Epidermal melanocyte (primary cell): ENCODE data around the gene TACO1.

Experiments
- DNase-seq: peaks from one replicate; pipeline ENCODE4 v3.0.0; 2011; ENCODE audit warnings: low spot score; ENCODE audit not compliant: insufficient read length

Gene TACO1

DNA sequence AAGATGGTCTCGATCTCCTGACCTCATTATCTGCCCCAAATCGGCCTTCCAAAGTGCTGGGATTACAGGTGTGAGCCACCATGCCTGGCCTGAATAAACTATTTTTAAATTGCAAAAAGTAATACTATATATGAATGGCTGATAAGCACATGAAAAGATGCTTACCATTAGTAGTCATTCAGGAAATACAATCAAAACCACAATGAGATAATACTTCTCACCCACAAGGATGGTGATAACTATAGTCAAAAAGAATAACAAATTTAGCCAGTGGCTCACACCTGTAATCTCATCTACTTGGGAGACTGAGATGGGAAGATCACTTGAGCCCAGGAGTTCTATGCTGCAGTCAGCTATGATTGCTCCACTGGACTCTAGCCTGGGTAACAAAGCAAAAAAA, 2.4 kb upstream of the TACO1 start:
- no peak for DNase-seq

DNA sequence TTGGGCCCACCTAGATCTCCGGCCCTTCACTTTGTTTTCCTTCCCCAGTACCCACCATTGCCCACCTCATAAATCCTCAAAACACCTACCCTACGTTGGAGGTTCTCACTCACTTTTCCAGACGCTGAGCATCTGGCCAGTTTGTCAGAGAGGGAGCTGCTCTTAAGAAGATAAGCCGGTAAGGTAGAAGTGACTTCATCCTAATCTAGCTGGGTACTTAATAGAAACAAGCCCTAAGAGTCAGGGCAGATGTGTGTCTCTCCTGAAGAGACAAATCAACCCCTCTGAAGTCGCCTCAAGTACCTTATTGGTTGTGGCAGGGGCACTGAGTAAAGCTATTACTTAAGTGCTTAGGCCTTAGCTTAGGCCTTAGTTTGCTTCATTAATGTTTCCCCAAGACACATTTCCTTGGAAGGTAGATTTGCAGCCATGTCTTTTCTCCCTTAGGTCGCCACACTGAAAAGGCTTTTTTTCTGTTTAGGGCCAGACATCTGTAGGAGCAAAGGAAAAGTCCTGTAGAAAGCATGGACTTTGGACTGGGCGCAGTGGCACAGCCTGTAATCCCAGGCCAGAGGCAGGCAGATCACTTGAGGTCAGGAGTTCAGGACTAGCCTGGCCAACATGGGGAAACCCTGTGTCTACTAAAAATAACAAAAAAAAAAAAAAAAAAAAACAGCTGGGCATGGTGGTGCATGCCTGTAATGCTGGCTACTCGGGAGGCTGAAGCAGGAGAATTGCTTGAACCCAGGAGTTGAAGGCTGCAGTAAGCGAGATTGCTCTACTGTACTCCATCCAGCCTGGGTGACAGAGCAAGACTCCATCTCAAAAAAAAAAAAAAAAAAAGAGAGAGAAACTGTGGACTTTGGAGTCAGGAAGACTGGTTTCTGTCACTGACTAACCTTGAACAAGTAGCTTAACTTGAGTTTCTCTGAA, 1.0 kb downstream of the TACO1 start:
- DNase-seq, result no peak

DNA sequence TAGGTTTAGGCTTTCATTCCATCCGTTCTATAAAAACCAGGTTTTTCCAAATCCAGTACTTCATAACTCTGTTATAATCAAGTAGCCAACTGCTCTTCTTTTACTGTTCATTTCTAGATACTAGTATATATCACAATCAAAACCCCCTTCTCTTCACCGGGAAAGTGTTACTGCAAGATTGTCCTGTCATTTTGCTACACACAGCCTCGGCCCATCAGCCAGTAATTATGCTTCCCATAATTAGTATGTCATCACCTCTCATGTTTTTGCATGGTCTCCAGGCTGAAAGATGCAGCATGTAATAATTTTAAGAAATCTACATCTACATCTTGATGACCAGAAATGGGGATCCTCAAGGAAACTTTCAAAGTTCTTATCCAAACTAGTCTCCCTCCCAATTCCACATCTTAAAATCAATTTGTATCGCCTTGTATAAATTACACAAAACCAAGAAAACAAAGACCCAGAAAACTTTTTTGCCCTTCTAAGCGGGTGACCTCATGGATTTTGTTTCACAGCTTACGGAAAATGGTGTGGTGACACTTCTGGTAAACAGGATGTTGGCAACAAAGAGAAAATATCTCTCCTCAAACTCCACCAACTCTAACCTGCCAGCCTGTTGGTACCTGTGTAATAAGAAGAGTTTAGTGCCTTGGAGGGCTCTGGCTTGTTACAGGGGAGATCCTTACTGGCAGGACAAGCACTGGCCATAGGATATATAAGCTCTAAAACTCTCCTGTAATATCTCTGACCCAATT, 9.3 kb downstream of the TACO1 start:
- DNase-seq, result no peak

DNA sequence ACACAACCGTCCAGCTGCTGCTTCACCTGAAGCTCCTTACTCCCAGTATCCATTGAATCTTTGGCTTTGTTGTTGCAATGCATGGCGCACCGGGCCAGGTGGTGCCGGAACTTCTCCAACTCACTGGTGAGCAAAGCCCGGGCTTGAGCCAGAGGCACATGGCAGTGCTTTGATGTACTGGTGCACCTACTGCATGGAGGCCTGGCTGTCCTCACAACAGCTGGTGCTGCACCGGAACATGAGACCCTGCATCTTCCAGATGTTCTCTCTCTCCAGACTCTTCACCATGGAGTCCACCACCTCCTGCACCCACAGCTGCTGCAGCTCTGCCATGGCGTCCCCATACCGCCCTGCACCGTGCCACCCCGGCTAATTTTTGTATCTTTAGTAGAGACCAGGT, 10.2 kb downstream of the TACO1 start:
- DNase-seq, result no peak

DNA sequence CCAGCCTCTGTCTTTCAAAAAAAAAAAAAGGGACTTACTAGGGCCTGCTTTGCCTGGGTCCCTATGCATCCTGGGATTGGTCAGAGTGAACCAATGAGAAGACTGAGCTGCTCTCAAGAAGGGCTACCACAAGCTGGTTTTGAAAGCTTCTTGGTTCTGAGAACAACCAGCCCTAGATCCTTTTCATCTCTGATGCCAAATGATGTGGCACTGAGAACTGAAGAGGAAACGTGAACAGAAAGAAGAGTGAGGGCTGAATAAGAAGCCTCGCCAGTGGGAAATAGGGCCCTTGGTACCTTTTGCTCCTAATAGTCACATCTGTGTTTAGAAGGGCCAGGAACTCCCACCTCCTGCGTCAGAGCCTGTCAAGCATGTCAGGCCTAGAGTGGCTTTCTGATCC, 10.7 kb downstream of the TACO1 start:
- no peak for DNase-seq

DNA sequence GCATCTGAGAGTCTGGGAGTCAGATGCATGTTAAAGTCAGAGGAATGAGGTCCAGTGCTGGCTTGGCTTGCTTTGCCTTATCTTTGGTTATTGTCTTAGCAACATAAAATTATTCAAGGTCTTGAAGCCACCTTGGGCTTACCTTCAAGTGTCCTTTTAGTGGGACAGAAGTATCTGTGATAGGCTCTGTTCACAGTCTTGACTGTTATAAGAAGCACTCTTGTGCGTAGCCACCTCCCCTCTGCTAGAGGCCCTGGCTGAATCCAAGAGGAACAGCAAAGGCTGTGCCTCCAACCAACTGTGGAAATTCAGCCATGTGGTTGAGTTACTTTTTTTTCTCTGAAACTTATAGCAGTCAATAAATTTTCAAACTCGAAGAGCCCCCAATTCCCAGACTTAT, 13.0 kb downstream of the TACO1 start:
- no peak for DNase-seq

DNA sequence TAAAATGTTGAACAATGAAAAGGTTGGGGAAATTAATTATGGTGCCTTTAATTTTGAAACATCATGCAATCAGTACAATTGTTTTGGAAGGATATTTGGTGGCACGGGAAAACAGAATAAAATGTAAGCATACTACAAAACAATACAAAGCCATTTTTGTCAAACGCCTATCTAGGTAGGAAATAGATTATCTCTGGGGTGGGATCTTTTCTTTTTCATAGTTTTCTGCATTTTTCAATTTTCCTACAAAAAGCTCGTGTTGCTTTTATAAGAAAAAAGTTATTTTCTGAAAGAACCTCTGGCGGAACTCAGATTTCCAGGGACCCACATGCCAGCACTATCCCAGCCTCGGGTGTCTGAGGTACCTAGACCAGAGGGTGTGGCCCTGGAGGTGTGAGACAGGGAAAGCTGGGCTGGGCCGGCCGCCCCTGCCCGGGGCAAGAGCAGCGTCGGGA, 20.6 kb downstream of the TACO1 start:
- no peak for DNase-seq

DNA sequence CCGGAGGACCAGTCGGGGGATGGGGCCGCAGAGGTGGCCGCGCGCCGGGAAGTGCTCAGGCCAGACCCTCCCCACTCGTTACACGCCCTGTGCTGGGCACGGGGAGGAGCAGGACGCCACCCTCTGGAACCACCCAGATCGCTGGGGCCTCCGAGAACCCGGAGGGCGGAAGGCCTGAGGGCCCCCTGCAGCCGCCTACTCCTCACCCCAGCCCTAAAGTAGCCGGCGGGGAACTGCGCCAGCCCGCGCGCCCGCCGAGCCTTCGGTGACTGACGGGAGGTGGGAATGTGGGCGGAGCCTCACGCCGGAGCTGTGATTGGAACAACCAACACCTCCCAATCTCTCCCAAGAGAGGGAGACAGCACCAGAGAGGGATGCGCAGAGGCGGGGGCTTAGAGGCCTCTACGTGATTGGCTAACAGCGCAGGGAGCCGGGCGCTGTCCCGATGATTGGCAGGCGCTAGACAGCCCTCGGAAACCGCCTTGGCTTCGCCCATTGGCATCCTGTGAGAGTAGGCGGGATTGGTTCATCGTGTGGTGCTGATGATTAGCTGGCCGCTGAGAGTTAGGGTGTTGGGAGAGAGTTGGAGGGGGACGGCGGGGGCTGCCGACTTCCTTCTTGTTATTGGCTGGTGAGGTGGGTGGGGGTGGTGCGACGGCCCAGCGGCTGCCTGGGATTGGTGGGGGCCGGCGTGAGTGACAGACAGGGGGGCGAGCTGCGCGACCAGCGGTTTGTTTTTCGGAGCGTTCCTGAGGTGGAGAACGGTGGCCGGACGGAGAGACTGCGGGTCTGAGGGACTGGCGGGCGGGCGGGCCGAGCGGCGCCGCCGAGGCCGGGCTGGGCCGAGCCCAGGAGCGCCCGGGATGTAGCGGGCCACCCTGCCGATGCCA, 21.2 kb downstream of the TACO1 start, which contains the start of gene MAP3K3:
Gene MAP3K3, plus strand, starts transcription at position 734 of the 890 bp plus-strand sequence. CDS start 343 bp downstream, outside the sequence.
- DNase-seq, result peak; percentile 99

DNA sequence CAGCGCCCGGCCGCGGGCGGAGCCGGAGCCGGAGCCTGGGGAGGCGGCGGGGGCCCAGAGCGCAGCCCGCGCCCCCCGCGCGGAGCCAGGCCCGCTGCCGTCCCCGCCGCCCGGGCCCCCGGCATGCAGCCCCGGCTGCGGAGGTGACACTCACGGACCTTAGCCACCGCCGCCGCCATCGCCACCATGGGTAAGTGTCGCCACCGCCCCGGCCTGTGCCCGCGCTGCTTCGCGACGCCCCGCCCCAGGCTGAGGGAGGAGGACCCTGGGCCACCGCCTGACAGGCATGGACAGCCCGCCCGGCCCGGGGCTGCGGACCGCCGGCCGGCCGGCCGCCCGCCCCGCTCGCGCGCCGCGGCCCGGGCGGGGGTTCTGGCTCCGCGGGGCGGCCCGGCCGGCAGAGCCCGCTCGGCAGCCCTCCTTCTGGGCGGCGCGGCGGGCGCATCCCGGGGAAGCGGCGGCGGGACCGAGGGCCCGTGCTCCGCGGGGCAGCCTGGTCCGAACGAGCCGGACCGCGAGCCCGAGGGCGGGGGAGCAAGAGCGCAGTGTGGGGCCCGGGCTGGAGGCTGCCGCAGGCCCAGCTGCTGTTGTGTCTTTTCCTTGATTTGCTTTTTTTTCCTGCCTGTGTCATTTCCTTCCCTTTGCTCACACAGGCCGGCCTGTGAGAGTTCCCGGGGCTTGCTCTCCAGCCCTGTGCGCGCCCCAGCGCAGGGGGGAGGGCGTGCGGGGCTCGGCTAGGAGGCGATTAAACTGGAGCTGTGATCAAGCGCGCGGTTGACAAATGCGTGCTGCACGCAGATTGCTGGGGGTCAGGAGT, 22.1 kb downstream of the TACO1 start:
- peak; percentile 35 for DNase-seq

DNA sequence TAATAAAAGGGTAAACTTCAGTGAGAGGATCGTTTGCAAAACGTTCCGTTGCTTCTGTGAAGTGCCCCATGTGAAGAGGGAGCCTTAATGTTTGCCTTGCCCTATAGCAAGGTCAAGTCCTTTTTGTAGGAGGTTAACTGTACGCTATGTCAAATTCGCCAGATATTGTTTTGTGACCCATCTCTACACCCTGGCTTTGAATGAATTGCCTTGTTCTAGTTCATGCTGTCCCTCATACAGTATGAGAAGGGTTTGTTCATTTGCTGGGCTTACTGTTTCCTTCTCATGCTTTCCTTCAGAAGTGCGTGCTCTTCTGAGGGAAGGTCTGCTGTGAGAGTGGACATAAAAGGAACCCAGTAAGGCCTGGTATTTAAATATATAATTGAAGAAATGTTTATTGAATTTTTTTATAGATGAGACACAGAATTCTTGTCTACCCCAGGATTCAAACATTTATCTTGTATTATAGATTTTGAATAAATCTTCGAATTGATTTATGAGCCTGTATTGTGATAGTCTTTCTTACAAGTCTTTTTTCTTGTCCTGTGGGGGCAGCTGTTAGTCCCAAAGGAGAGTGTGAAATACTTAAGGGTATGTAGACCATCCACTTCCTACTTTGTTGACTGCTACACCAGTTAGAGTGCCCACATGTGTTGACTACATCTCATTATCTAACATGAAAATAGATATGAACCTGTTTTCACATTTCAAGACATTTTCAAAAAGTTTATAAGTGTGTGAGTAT, 23.3 kb downstream of the TACO1 start:
- no peak for DNase-seq

DNA sequence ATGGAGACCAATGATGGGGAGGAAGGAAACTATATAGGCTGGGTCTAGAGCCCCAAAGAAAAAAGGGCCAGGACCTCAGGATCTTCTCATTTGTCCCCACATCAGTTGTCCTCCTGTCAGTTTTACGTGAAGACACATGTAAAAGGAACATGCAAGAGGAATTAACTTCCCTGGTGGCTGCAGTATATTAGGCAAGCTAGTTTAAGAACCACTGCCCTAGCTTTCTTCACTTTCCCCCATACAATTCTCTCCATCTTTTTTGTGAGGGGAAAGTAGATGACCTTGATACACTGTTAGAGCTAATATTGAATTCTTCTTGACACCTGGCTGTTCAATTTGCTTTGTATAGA, 23.8 kb downstream of the TACO1 start:
- DNase-seq, result no peak

DNA sequence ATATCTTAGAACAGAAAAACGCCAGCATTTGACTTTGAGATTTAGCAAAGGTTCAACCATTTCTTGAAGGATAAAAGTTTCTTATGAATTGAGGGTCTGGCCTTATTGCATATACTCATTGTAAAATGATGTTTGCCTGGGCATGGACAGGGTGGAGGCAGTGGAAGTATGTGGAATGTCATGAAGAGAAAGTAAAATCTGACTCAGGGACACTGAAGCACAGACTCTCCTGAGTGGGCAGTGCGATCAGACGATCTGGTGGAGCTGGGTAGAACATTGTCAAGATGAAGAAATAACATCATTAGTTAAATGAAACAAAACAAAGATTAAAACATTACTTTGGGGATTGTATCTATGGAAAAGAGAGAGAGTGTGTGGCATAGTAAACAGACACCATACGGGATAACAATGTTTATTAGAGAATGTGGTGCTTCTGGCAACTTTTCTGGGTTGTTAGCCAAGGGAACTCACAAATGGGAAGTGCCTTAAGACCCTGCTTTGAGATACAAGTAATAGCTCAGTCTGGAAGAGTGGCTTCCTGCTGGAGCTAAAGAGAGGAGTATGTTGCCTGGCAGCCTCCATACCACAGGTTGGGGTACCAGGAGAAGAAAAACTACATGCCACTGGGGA, 26.0 kb downstream of the TACO1 start:
- no peak for DNase-seq

DNA sequence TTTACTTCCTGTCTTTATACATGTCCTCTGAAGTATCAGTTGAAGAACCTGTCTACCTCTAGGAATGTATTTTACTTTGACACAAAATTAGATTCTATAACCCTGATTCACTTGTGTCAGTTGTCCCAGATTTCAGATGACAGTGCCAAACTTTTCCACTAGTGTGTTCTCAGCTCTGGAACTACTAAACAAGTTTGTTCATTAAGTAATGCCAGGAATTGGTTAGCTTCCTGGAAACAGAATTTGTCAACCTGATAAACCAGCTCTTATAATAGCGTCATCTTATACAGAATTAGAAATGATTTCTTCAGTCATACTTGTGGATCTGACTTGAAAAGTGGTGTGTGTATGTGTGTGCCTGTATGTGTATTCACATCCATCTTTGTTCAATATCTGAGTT, 28.9 kb downstream of the TACO1 start:
- no peak for DNase-seq

DNA sequence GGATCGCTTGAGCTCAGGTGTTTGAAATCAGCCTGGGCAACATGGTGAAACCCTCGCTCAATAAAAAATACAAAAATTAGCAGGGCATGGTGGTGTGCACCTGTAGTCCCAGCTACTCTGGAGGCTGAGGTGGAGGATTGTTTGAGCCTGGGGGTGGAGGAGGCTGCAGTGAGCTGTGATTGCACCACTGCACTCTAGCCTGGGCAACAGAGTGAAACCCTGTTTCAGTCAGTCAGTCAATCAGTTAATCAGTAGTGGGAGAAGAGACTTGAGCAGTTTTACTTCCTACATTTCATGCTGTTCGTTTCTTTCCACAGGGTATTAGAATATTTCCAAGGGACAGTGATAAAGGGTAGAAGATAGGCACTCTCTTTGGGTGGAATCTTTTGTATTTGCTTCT, 30.4 kb downstream of the TACO1 start:
- DNase-seq, result no peak

DNA sequence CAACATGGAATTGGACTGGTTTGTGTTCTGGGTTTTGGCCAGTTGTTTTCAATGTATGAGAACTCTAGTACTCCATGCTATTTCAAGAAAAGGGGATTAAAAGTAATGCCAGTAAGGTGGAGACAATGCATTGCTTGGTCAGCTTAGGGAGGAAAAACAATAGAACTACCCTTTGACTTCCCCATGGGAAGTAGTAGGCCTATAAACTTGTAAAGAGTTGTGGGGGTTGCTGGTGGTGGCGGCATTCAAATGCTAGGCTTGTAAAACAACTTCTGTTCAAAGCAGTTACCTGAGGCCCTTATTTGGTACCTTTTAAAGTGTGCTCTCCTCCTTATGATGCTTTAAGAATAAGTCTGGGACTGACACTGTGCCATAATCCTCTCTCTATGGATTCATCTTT, 30.9 kb downstream of the TACO1 start:
- no peak for DNase-seq

DNA sequence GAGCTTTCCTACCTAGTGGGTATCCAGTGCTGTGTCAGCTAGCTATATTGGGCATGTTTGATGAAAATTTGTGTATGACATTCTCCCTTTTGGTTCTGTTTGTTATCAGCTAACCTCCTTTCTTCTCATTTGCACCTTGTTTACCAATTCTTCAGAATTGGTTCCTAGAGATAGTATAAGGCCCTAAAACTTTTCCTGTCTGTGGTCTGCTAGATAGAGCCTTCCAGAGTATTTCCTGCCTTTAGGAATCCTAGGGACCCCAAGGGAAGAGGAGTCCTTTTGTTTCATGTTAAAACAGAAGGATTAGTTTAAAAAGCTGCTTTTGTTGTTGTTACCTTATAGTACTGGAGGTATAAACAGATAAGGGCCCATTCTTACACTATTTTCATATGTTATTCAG, 33.0 kb downstream of the TACO1 start:
- DNase-seq, result no peak

DNA sequence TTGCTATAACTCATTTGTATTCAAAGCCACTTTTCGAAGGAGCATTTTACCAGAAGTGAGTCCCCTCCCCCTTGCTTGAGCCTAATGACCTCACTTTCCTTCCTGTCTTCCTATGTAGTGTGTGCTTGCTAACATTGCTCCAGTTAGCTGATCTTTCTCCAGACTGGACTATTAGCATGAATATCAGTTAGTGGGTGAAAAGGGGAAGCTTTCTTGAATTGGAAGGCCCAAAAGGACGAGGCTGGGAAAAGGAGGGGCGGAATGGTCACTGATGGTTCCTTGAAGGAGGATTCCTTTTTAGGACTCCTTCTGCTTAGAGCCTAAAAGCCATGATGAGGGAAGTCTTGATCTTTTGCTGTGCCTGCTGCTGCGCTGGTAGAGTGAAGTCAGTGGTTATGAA, 33.5 kb downstream of the TACO1 start:
- DNase-seq, result no peak

DNA sequence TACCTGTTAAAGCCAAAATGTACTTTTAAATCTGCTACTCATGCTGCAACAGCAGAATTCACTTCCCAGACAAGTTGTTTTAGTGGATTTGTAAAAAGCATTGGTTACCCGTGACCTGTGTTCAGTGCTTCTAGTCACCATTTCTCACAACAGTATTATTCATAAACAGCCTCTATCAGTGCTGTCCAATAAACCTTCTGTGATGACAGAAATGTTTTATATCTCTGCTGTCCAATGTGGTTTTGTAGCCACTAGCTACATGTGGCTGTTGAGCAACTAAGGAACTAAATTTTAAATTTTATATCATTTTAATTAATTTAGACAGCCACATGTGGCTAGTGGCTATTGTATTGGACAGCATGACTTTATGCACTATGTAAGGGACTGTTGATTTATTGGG, 34.1 kb downstream of the TACO1 start:
- DNase-seq, result no peak

DNA sequence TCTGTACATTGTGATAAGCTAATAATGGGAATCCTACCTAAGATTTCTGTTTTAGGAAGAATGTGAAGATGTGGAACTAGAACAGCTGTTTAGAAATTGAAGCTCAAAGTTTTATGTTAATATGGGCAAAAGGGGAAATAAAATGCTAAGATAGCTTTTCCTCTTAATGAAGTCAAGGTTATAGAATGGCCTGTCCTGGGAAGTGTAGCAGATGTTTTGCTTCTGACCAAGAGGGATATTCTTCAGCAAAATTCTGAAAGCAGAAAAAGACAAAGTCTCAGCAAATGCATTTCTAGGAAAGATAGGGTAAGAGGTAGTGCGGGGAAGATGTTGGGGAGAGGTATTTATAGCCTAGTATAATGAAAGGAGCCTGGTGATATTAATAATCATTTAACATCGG, 34.6 kb downstream of the TACO1 start:
- no peak for DNase-seq

DNA sequence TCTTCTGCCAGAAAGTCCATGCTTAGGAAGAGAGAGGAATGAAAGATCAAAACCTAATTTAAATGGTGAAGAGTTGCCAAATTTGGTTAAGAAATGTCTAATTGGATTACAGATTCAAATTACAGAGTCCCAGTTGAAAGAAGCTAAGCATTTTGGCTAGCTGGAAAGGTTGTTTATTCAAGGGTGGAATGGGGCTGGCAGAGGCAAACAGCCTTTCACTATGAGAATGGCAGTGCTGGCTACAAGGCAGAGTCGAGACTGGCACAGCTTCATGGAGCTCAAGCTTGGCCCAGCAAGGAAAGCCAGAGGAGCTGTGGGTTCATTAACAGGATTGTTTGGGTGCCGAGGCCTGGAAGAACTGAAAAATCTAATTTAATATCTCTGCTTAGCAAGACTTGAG, 35.1 kb downstream of the TACO1 start:
- no peak for DNase-seq
